Glutamatergic neuron (in vitro differentiated cells): ENCODE data around the gene RABL6. TPM values are rescaled to one million over a fixed set of nuclear protein-coding genes. Genes with fewer than 3 reads are reported as not detected.

Experiments
- DNase-seq: peaks from one replicate; pipeline ENCODE4 v3.0.0; 2022
- H3K27ac Mint-ChIP-seq: one replicate; pipeline ENCODE4 v1.8.0; 2020; ENCODE audit warnings: mild to moderate bottlenecking, mixed read lengths, inconsistent platforms; ENCODE audit not compliant: unreplicated experiment
- H3K27me3 Mint-ChIP-seq: one replicate; pipeline ENCODE4 v1.8.0; 2020; ENCODE audit warnings: mild to moderate bottlenecking, moderate library complexity, mixed read lengths, inconsistent platforms; ENCODE audit not compliant: unreplicated experiment
- H3K36me3 Mint-ChIP-seq: one replicate; pipeline ENCODE4 v1.8.0; 2020; ENCODE audit warnings: mild to moderate bottlenecking, mixed read lengths, inconsistent platforms; ENCODE audit not compliant: unreplicated experiment
- H3K4me1 Mint-ChIP-seq: one replicate; pipeline ENCODE4 v1.8.0; 2020; ENCODE audit warnings: mild to moderate bottlenecking, low read depth, mixed read lengths, inconsistent platforms; ENCODE audit not compliant: unreplicated experiment
- H3K4me3 Mint-ChIP-seq: one replicate; pipeline ENCODE4 v1.8.0; 2020; ENCODE audit warnings: mild to moderate bottlenecking, mixed read lengths, inconsistent platforms; ENCODE audit not compliant: unreplicated experiment
- H3K9me3 Mint-ChIP-seq: one replicate; pipeline ENCODE4 v1.8.0; 2020; ENCODE audit warnings: mild to moderate bottlenecking, moderate library complexity, mixed read lengths, inconsistent platforms; ENCODE audit not compliant: unreplicated experiment
- CTCF ChIP-seq: fragments of 200-600 bp; sonication (generic); IDR thresholded peaks from one replicate; pipeline ENCODE4 v1.5.0; 2021; ENCODE audit not compliant: partially characterized antibody, unreplicated experiment
- total RNA-seq: library from RNA; stranded (reverse); fragmentation: NEBNext Ultra II Directional; extraction: Animal tissue kit (Norgen Biotek cat#: 25700); gene quantifications from one replicate; pipeline ENCODE4 v1.2.1, GENCODE V29; 2021; ENCODE audit not compliant: unreplicated experiment

The RABL6 gene
- total RNA-seq, 1 donor from 2014 or later: 149 TPM

GRCh38 chr9:136825295-136826187 lies 17.8 kb downstream of the RABL6 start:
- H3K27ac Mint-ChIP-seq: peak overlapping the region; percentile 79
- H3K36me3 Mint-ChIP-seq: no peaks in the 10 kb centered on the region
- peak; percentile 47 for DNase-seq
- H3K9me3 Mint-ChIP-seq: peaks cover 10% of the 10 kb centered on the region
- no peak for TF ChIP-seq CTCF
- peaks cover 11% of the 10 kb centered on the region for H3K27me3 Mint-ChIP-seq
- H3K4me3 Mint-ChIP-seq: no peak overlapping the region
- H3K4me1 Mint-ChIP-seq: peaks cover 16% of the 10 kb centered on the region

GRCh38 chr9:136826188-136826541 lies 18.4 kb downstream of the RABL6 start:
- Mint-ChIP-seq H3K27me3 (peaks cover 7% of the 10 kb centered on the region), H3K4me1 (peaks cover 10% of the 10 kb centered on the region), H3K9me3 (peaks cover 6% of the 10 kb centered on the region), H3K4me3 (no peak overlapping the region), H3K36me3 (no peaks in the 10 kb centered on the region), H3K27ac (no peak overlapping the region)
- peak; percentile 14 for DNase-seq
- no peak for TF ChIP-seq CTCF

GRCh38 chr9:136826703-136827582 lies 19.2 kb downstream of the RABL6 start:
- no peaks in the 10 kb centered on the region for H3K36me3 Mint-ChIP-seq

GRCh38 chr9:136827794-136828473 lies 20.2 kb downstream of the RABL6 start:
- DNase-seq: peak; percentile 13
- Mint-ChIP-seq H3K4me1 (peaks cover 9% of the 10 kb centered on the region), H3K36me3 (no peaks in the 10 kb centered on the region), H3K9me3 (peaks cover 8% of the 10 kb centered on the region), H3K27ac (no peak overlapping the region), H3K27me3 (peaks cover 10% of the 10 kb centered on the region), H3K4me3 (no peak overlapping the region)
- TF ChIP-seq CTCF: no peak

More at GRCh38 chr9:136826703-136827582, 19.2 kb downstream of the RABL6 start:
- H3K4me3 Mint-ChIP-seq: no peak overlapping the region
- peaks cover 6% of the 10 kb centered on the region for H3K9me3 Mint-ChIP-seq
- H3K4me1 Mint-ChIP-seq: peaks cover 9% of the 10 kb centered on the region
- peaks cover 7% of the 10 kb centered on the region for H3K27me3 Mint-ChIP-seq
- H3K27ac Mint-ChIP-seq: no peak overlapping the region
- no peak for TF ChIP-seq CTCF
- DNase-seq: peak; percentile 12
